Testis (tissue), 3 donors: Measurements from ENCODE around the gene FBXL19. TPM values are rescaled to one million over a fixed set of nuclear protein-coding genes. Genes with fewer than 3 reads are reported as not detected.
A peak's percentile ranks its signal among the peaks of the same experiment; 100 is the strongest.

ENCODE experiments used
- DNase-seq: peaks from one replicate; pipeline ENCODE4 v3.0.0-alpha.2; 2019
- H3K27ac ChIP-seq, 2 donors: fragments of 200-600 bp; sonication (generic); one replicate each; pipeline ENCODE4 v1.5.1; 2019
- H3K27me3 ChIP-seq: fragments of 200-600 bp; sonication (generic); one replicate; pipeline ENCODE4 v1.5.1; 2019
- H3K36me3 ChIP-seq: fragments of 200-600 bp; sonication (generic); one replicate; pipeline ENCODE4 v1.5.1; 2017; ENCODE audit warnings: low read depth; ENCODE audit errors: missing control alignments
- H3K4me1 ChIP-seq: fragments of 200-600 bp; sonication (generic); one replicate; pipeline ENCODE4 v1.5.1; 2019
- H3K4me3 ChIP-seq, 2 donors: fragments of 200-600 bp; sonication (generic); one replicate each; pipeline ENCODE4 v1.5.1; 2017 to 2019
- H3K9me3 ChIP-seq: fragments of 200-600 bp; sonication (generic); one replicate; pipeline ENCODE4 v1.5.1; 2017
- POLR2A ChIP-seq: fragments of 450-650 bp; IDR thresholded peaks from one replicate; pipeline ENCODE4 v1.6.1; 2017; ENCODE audit warnings: antibody characterized with exemption, mild to moderate bottlenecking, moderate library complexity
- WGBS, 2 donors: methylation state at CpG; one replicate each; pipeline ENCODE4 v1.1.5; 2018; 5-methylcytosine and 5-hydroxymethylcytosine counted together
- intact Hi-C: fragments of 100-400 bp; cut with DNase I; formaldehyde crosslinking; loops from one replicate; pipeline ENCODE4 v1.15.1; 2023; ENCODE audit warnings: low total_unique reads
- polyA plus RNA-seq: library from polyadenylated mRNA; stranded (reverse); fragments of 350-450 nt; fragmentation: Illumina TruSeq; extraction: RNeasy Lipid Tissue Mini Kit (QIAGEN cat#74804); gene quantifications from one replicate; pipeline ENCODE4 v1.2.3, GENCODE V29; 2014; ENCODE audit warnings: low read depth, low replicate concordance; ENCODE audit not compliant: insufficient read depth
- total RNA-seq, 2 donors: library from RNA; depleted of rRNA; stranded (reverse); fragments of >200 nt; gene quantifications; one replicate each; pipeline ENCODE4 v1.2.3, GENCODE V29; 2016
- TF ChIP-seq, protein P1 (sequence below), 3 experiments: fragments of 450-650 bp in 2 of 3; fragments of 200-600 bp in 1 of 3; sonication (generic) in 1 of 3; IDR thresholded peaks; one replicate each; pipeline ENCODE4 v1.5.1; 2016 to 2019; ENCODE audit warnings: antibody characterized with exemption in 3 of 3, mild to moderate bottlenecking in 2 of 3, moderate library complexity in 1 of 3

FBXL19 gene
- total and polyA plus RNA-seq, 3 donors from 2014 or later: 47.0 to 149 (median 142) TPM

GRCh38 chr16:30893417-30893743 lies 30.0 kb upstream of the FBXL19 start:
- 0% methylated on average over 1 to 11 of the region's 11 CpGs for WGBS, 2 donors
- Histone ChIP-seq H3K4me3 (peak overlapping the region; percentile 71 to 74), H3K4me1 (peaks cover 31% of the 10 kb centered on the region), H3K27me3 (no peaks in the 10 kb centered on the region), H3K36me3 (no peaks in the 10 kb centered on the region), H3K27ac (peak overlapping the region; percentile 72 to 89), H3K9me3 (no peaks in the 10 kb centered on the region)
- TF ChIP-seq, protein P1, sequence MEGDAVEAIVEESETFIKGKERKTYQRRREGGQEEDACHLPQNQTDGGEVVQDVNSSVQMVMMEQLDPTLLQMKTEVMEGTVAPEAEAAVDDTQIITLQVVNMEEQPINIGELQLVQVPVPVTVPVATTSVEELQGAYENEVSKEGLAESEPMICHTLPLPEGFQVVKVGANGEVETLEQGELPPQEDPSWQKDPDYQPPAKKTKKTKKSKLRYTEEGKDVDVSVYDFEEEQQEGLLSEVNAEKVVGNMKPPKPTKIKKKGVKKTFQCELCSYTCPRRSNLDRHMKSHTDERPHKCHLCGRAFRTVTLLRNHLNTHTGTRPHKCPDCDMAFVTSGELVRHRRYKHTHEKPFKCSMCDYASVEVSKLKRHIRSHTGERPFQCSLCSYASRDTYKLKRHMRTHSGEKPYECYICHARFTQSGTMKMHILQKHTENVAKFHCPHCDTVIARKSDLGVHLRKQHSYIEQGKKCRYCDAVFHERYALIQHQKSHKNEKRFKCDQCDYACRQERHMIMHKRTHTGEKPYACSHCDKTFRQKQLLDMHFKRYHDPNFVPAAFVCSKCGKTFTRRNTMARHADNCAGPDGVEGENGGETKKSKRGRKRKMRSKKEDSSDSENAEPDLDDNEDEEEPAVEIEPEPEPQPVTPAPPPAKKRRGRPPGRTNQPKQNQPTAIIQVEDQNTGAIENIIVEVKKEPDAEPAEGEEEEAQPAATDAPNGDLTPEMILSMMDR (IDR thresholded peaks at IDR 0.05): no peak
- TF ChIP-seq POLR2A: no peak
- intact Hi-C loops: no loop called here
- DNase-seq: no peak

GRCh38 chr16:30893744-30894539 lies 29.4 kb upstream of the FBXL19 start, which contains the start of gene BCL7C:
TSS of gene BCL7C (minus strand) at chr16:30894077. CDS start at chr16:30893944, 133 bp downstream.
- no peaks in the 10 kb centered on the region for H3K27me3 ChIP-seq
- peak; percentile 91 for DNase-seq
- H3K9me3 ChIP-seq: no peaks in the 10 kb centered on the region
- H3K4me3 ChIP-seq: peak within 1 kb of the TSS; percentile 71 to 74
- WGBS, 2 donors: 0 to 1% methylated on average over 7 to 79 of the region's 97 CpGs
- H3K27ac ChIP-seq: peak within 1 kb of the TSS; percentile 72 to 89
- TF ChIP-seq, protein P1 (IDR thresholded peaks at IDR 0.05): peak; percentile 30 to 46 (median 38)
- no peak for TF ChIP-seq POLR2A
- intact Hi-C loops: no loop called here
- peaks cover 31% of the 10 kb centered on the region for H3K4me1 ChIP-seq
- no peaks in the 10 kb centered on the region for H3K36me3 ChIP-seq

DNA sequence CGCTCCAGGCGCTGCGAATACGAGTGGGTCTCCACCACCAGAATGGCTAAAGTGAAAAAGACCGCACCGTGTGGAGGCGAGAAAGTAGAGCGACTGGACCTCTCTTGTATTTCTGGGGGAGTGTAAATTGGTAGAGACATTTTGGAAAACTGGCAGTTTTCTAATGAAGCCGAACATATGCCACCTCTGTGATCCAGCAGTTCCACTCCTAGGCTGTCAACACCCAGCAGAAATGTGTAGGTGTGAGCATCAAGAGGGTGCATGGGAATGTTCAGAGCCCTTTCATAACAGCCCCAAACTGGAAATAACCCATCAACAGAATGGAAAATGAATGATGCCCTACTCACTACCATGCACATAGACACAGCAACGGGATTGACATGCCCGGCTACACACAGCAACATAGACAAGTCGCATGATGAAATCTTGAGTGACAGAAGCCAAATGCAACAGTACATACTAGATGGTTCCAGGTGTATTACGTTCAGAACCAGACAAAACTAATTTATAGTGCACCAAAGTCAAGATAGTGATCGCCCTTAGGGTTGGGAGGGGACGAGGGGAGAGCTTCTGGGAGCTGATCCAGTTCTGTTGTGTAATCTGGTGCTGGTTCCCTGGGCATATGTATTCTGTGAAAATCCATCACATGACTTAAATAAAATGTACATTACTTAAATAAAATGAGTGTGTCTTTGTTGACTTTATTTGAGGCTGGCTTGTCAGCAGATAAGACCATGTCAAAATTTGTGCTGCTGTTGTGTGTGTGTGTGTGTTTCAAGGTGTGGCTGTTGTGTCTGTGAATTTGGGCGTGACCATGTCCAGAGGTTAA lies 28.6 kb upstream of the FBXL19 start:
- peak overlapping the region; percentile 39 to 71 for H3K4me3 ChIP-seq
- H3K36me3 ChIP-seq: no peaks in the 10 kb centered on the region
- H3K27ac ChIP-seq: peak overlapping the region; percentile 63 to 89
- no peaks in the 10 kb centered on the region for H3K9me3 ChIP-seq
- 36 to 41% methylated on average over 16 of the region's 16 CpGs for WGBS, 2 donors
- intact Hi-C loops: no loop called here
- no peaks in the 10 kb centered on the region for H3K27me3 ChIP-seq
- TF ChIP-seq POLR2A: no peak
- TF ChIP-seq, protein P1 (IDR thresholded peaks at IDR 0.05): no peak
- DNase-seq: no peak
- H3K4me1 ChIP-seq: peaks cover 31% of the 10 kb centered on the region

DNA sequence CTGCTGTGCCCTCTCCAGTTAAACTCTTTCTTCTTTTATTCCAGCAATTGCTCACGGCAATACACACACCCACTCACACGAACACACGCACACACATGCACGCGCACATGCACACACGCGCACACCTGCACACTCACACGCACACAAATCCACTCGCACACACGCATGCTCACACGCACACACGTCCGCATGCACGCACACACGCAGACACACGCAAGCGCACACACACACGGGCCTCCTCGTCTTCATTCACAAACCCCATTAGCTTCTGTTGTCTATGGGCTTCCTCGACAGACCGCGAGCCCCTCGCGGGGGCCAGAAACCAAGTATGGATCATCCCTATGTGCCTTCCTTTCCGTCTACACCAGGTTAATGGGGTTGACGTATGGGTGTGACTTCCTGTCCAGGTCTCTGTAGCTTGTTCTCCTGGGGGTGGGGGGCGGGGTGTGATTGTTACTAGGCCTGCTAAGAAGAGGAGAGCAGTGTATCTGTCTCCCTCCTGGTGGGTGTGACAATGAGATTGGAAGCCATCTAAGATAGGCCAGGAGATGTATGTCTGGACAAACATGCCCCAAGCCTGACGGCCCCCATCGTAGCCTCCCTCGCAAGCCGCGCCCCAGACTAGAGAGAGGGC lies 27.6 kb upstream of the FBXL19 start:
- Histone ChIP-seq H3K9me3 (no peaks in the 10 kb centered on the region), H3K4me3 (peak overlapping the region; percentile 56 to 70), H3K27me3 (no peaks in the 10 kb centered on the region), H3K4me1 (peaks cover 28% of the 10 kb centered on the region), H3K27ac (peak overlapping the region; percentile 93 to 96), H3K36me3 (no peaks in the 10 kb centered on the region)
- 44 to 54% methylated on average over 27 to 32 of the region's 32 CpGs for WGBS, 2 donors
- intact Hi-C loops: no loop called here
- no peak for DNase-seq
- TF ChIP-seq, protein P1 (IDR thresholded peaks at IDR 0.05): no peak
- TF ChIP-seq POLR2A: no peak
